Small intestine (tissue), 7 donors: ENCODE results near the gene EPAS1. TPM values are rescaled to one million over a fixed set of nuclear protein-coding genes. Genes with fewer than 3 reads are reported as not detected.

Experiments
- DNase-seq, 2 donors: peaks; one replicate each; pipeline versions ENCODE4 v3.0.0 to v3.0.0-alpha.2; 2013
- FAIRE-seq: peaks from 2 replicates; lab custom pipeline; 2012; peaks lifted over from hg19 to GRCh38; lab: Jason Lieb, UNC
- H3K27ac ChIP-seq, 3 donors: one replicate each; pipeline ENCODE4 v1.5.1; 2013; ENCODE audit warnings: low read length in 2 of 3, mild to moderate bottlenecking in 2 of 3, control low read depth in 1 of 3, inconsistent platforms in 1 of 3, low read depth in 1 of 3, moderate library complexity in 1 of 3
- H3K27me3 ChIP-seq, 3 donors: one replicate each; pipeline ENCODE4 v1.6.1; 2013; ENCODE audit warnings: low read length in 3 of 3, inconsistent platforms in 1 of 3; ENCODE audit not compliant: control insufficient read depth in 3 of 3, insufficient read depth in 3 of 3
- H3K36me3 ChIP-seq, 3 donors: one replicate each; pipeline ENCODE4 v1.6.1; 2013; ENCODE audit warnings: low read length in 3 of 3, inconsistent platforms in 1 of 3, low read depth in 1 of 3, mild to moderate bottlenecking in 1 of 3, moderate library complexity in 1 of 3; ENCODE audit not compliant: control insufficient read depth in 3 of 3, insufficient read depth in 2 of 3
- H3K4me1 ChIP-seq, 3 donors: one replicate each; pipeline ENCODE4 v1.6.1; 2013; ENCODE audit warnings: low read length in 2 of 3, inconsistent platforms in 1 of 3, low read depth in 1 of 3, mild to moderate bottlenecking in 1 of 3, moderate library complexity in 1 of 3; ENCODE audit not compliant: control insufficient read depth in 3 of 3, insufficient read depth in 2 of 3
- H3K4me3 ChIP-seq, 3 donors: one replicate each; pipeline ENCODE4 v1.5.1; 2013; ENCODE audit warnings: low read length in 3 of 3, control low read depth in 1 of 3, inconsistent platforms in 1 of 3, low read depth in 1 of 3, mild to moderate bottlenecking in 1 of 3, moderate library complexity in 1 of 3
- H3K9me3 ChIP-seq, 2 donors: one replicate each; pipeline ENCODE4 v1.6.1; 2013; ENCODE audit warnings: low read depth in 1 of 2, low read length in 1 of 2; ENCODE audit not compliant: control insufficient read depth in 2 of 2, insufficient read depth in 1 of 2
- WGBS, 3 donors: extraction: QIAGEN DNeasy Blood & Tissue Kit; methylation state at CpG; one replicate each; pipeline ENCODE4 v1.1.7; 2013; 5-methylcytosine and 5-hydroxymethylcytosine counted together
- polyA plus RNA-seq, 4 donors: library from polyadenylated mRNA; stranded (reverse) in 3 of 4; unstranded in 1 of 4; fragments of 200-250 nt in 3 of 4; fragments of 120-200 nt in 1 of 4; gene quantifications; one replicate each; pipeline versions ENCODE4 v1.2.1 to v1.2.3, GENCODE V29; 2013
- donor health status: healthy with polysubstance abuse.
- donor health status: control.
- donor health status: control.
- donor health status: Bipolar disorder and iron deficiency.
- donor health status: healthy.

Gene EPAS1
- polyA plus RNA-seq, 4 donors = 22.7 to 106 (median 64.1) TPM

DNA sequence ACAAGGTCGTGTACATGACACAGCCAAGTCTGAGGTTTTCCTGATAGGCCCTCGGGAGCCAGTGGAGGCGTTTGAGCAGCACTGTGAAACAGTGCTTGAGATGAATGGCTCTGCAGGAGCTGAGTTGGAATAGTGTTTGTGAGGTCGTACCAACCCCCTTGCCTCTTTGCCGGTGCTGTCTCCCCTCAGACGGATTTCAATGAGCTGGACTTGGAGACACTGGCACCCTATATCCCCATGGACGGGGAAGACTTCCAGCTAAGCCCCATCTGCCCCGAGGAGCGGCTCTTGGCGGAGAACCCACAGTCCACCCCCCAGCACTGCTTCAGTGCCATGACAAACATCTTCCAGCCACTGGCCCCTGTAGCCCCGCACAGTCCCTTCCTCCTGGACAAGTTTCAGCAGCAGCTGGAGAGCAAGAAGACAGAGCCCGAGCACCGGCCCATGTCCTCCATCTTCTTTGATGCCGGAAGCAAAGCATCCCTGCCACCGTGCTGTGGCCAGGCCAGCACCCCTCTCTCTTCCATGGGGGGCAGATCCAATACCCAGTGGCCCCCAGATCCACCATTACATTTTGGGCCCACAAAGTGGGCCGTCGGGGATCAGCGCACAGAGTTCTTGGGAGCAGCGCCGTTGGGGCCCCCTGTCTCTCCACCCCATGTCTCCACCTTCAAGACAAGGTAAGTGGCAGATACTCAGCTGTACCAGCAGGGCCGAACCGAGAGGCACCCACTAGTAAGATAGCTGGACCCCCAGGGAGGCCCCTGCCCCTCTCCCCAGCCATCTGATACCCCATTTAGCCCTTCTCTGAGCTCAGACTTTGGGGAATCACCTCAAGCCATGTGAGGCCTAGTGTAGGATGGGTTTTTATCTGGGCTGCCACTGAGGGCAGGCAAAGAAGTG is 83.1 kb downstream of the EPAS1 start:
- 91 to 96% (median 94%) methylated on average over 22 of the region's 22 CpGs for WGBS, 3 donors
- no peak for FAIRE-seq
- DNase-seq = no peak
- no peaks in the 10 kb centered on the region for H3K27me3 ChIP-seq
- no peak overlapping the region for H3K27ac ChIP-seq
- H3K4me3 ChIP-seq = no peak overlapping the region
- peaks cover 18 to 79% (median 31%) of the 10 kb centered on the region in 3 donors for H3K36me3 ChIP-seq
- H3K4me1 ChIP-seq = peaks cover 0 to 3% (median 0%) of the 10 kb centered on the region in 3 donors
- no peaks in the 10 kb centered on the region for H3K9me3 ChIP-seq

DNA sequence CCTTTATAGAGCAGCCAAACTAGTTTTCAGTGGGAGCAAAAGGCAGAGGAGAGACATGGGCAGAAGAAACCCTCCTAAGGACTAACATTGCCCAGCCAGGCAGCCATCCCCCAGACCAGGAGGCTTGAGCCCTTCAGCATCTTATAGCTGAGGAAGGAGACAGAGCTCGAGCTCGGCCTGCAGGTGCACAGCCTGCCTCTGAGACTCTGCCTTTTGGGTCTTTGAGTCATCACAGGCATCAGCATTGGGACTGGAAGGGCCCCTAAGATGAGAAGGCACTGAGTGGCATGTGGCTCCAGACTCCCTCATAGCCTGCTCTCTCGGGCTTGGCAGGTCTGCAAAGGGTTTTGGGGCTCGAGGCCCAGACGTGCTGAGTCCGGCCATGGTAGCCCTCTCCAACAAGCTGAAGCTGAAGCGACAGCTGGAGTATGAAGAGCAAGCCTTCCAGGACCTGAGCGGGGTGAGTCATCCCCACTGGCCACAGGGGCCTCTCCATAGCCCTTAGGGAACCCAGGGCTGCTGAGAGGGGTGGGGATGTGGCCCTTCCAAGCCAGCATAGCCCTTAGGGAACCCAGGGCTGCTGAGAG is 84.1 kb downstream of the EPAS1 start:
- WGBS, 3 donors = 85 to 95% (median 94%) methylated on average over 6 to 8 of the region's 8 CpGs
- DNase-seq (no peak), FAIRE-seq (no peak)
- Histone ChIP-seq H3K36me3 (peaks cover 15 to 80% (median 27%) of the 10 kb centered on the region in 3 donors), H3K4me1 (peaks cover 0 to 3% (median 0%) of the 10 kb centered on the region in 3 donors), H3K27ac (no peak overlapping the region), H3K4me3 (no peak overlapping the region), H3K27me3 (no peaks in the 10 kb centered on the region), H3K9me3 (no peaks in the 10 kb centered on the region)

DNA sequence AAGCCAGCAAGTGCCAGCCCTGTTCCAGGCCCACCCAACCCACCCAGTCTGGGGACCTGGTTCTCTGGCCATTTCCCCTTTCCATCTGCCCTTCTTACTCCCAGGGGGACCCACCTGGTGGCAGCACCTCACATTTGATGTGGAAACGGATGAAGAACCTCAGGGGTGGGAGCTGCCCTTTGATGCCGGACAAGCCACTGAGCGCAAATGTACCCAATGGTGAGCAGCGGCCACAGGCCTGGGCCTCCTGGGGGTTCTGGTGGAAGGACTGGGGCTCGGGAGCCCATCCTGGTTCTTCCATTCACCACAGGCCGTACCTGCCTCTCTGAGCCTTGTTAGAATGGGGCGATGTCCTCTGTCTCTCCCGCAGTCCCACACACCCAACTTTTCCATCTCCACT is 84.7 kb downstream of the EPAS1 start:
- no peak for DNase-seq
- FAIRE-seq = no peak
- H3K4me3 ChIP-seq = no peak overlapping the region
- H3K36me3 ChIP-seq = peaks cover 12 to 74% (median 22%) of the 10 kb centered on the region in 3 donors
- H3K27ac ChIP-seq = no peak overlapping the region
- H3K27me3 ChIP-seq = no peaks in the 10 kb centered on the region
- H3K9me3 ChIP-seq = no peaks in the 10 kb centered on the region
- WGBS, 3 donors = 95% methylated on average over 8 of the region's 8 CpGs
- no peaks in the 10 kb centered on the region for H3K4me1 ChIP-seq

DNA sequence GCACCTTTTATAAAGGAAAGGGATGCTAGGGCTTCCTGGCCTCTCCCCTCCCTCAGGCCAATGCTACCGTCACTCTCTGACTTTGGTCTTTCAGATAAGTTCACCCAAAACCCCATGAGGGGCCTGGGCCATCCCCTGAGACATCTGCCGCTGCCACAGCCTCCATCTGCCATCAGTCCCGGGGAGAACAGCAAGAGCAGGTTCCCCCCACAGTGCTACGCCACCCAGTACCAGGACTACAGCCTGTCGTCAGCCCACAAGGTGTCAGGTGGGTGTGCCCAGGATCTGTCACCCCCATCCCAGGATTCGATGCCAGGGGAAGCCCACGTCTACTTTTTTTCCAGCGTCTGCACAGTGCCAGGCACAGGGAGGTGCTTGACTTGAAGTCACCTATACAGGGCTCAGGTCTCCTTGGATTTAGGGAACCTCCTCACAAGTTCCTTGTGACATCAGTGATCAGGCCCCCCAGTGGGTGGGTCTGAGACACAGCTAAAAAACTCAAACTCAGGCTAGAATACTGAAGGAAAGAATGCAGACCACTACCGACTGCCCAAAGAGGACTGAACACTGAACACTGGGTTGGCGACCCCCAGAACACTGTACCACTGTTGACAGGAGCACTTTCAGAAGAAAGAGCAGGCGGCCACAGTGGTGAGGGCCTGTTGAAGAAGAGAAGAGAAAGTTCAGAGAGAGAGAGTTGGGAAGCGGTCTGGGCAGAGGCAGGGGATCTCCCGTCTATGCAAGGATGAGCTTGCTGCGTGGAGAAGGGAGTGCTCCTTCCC is 85.3 kb downstream of the EPAS1 start:
- peaks cover 12 to 69% (median 22%) of the 10 kb centered on the region in 3 donors for H3K36me3 ChIP-seq

DNA sequence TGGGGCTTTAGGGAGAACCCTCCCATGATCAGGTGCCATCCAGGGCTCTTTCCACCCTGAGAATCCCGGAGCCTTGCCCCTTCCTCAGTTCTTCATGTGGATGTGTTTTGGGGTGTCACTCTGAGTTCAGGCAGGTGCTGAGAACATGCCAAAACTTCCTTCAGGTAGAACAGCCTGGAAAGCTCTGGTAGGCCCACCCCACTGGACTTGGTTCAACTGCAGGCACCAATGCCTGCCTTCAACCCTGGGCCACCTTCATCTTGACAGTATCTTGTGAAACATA is 85.8 kb downstream of the EPAS1 start:
- Histone ChIP-seq H3K9me3 (no peaks in the 10 kb centered on the region), H3K27ac (no peak overlapping the region), H3K4me3 (no peak overlapping the region), H3K4me1 (no peaks in the 10 kb centered on the region), H3K36me3 (peaks cover 12 to 63% (median 21%) of the 10 kb centered on the region in 3 donors), H3K27me3 (no peaks in the 10 kb centered on the region)
- WGBS, 3 donors = 82 to 88% (median 86%) methylated on average over 1 of the region's 1 CpG
- FAIRE-seq (no peak), DNase-seq (no peak)

More for the DNA sequence above, 85.3 kb downstream of the EPAS1 start:
- H3K4me1 ChIP-seq = no peaks in the 10 kb centered on the region
- no peaks in the 10 kb centered on the region for H3K9me3 ChIP-seq
- FAIRE-seq (no peak), DNase-seq (no peak)
- no peak overlapping the region for H3K4me3 ChIP-seq
- 86 to 92% (median 86%) methylated on average over 13 to 14 of the region's 14 CpGs for WGBS, 3 donors
- no peak overlapping the region for H3K27ac ChIP-seq
- H3K27me3 ChIP-seq = no peaks in the 10 kb centered on the region

DNA sequence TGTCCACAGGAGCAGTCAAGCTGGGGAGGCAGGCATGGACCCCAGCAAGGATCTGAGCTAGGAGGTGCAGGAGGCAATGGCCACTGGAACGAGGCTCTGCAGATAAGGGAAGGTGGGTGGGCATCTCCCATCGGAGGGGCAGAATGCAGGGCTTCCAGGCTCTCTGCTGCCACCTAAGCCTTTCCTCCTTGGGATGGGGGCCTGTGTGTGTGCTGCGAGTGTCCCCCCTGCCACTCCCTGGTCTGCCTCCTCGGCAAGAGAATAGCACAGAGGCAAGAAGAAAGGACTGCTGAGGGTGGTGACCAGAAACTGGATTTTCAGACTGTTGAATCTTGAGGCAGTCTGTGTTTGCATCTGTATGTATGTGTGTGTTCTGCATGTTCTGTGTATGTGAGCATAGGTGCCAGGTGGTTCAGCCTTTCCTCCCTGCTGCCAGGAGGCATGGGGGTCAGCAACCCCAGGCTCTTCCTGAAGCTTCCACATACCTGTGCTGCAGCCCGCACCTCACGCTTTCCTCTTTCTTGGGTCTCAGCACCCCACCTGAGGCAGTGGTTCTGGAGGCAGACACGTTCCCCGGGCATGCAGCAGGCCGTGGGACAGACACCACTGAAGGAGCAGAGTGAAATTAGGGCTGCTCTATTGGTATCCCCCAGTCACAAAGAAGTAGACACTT is 86.7 kb downstream of the EPAS1 start:
- Histone ChIP-seq H3K27ac (no peak overlapping the region), H3K4me1 (no peaks in the 10 kb centered on the region), H3K9me3 (no peaks in the 10 kb centered on the region), H3K36me3 (peaks cover 10 to 59% (median 22%) of the 10 kb centered on the region in 3 donors), H3K4me3 (no peak overlapping the region), H3K27me3 (no peaks in the 10 kb centered on the region)
- FAIRE-seq (no peak), DNase-seq (no peak)
- 81 to 90% (median 87%) methylated on average over 8 to 9 of the region's 9 CpGs for WGBS, 3 donors

DNA sequence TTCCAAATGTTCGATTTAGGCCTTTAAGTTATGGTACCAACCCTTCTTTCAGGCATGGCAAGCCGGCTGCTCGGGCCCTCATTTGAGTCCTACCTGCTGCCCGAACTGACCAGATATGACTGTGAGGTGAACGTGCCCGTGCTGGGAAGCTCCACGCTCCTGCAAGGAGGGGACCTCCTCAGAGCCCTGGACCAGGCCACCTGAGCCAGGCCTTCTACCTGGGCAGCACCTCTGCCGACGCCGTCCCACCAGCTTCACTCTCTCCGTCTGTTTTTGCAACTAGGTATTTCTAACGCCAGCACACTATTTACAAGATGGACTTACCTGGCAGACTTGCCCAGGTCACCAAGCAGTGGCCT is 87.2 kb downstream of the EPAS1 start:
- no peaks in the 10 kb centered on the region for H3K9me3 ChIP-seq
- no peak for DNase-seq
- FAIRE-seq = no peak
- H3K4me1 ChIP-seq = no peaks in the 10 kb centered on the region
- no peak overlapping the region for H3K4me3 ChIP-seq
- WGBS, 3 donors = 91 to 96% (median 94%) methylated on average over 12 of the region's 12 CpGs
- H3K27me3 ChIP-seq = no peaks in the 10 kb centered on the region
- no peak overlapping the region for H3K27ac ChIP-seq
- H3K36me3 ChIP-seq = peaks cover 10 to 60% (median 22%) of the 10 kb centered on the region in 3 donors
